Kasumi-1 (cell line): Measurements from ENCODE around the gene GRID1.
"Not testable (repeated sequence)": the region's sequence is repeated elsewhere in the genome, so short reads cannot be mapped to it uniquely, and the experiment has no call there.

ENCODE experiments used
- DNase-seq, 2 experiments: peaks; one replicate each; lab custom pipeline; 2025; lab: John Stamatoyannopoulos, UW

Gene GRID1

DNA sequence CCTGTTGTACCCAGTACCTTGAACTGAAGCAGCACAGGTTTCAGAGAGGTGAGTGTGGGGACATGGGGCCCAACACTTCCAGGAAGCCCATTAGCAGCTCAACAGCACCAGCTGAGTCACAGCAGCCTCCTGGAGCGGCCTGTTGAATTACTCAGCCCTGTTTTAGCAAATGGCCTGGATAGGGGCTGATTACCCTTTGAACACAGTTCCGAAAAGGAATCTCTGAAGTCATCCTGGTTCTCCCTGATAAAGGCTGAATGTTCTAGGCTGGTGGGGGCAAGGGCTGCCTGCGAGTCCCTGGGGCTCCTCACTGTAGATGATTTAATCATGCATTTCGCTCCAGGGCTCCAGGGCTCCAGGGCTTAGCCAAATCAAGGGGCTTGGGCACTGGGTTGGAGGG, 287.5 kb downstream of the GRID1 start:
- DNase-seq: no peak

DNA sequence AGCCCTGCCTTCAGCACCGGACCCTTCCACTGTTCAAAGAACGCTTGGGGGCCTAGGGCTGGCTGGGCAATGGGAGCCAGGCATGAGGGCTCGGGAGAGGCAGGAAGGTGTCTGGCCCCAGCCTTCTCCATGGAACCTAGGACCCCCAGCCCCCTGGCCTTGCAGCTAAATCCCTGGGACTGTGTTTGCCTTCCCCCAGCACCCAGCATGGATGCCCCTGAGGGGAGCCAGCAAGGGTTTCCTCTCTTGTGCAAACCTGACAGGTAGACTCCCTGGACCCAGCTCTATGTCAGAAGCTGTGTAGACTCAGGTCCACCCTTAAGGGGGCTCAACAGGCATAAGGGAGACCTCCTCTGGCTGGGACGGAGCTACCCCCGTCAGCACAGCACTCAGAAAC, 288.0 kb downstream of the GRID1 start:
- no peak for DNase-seq

DNA sequence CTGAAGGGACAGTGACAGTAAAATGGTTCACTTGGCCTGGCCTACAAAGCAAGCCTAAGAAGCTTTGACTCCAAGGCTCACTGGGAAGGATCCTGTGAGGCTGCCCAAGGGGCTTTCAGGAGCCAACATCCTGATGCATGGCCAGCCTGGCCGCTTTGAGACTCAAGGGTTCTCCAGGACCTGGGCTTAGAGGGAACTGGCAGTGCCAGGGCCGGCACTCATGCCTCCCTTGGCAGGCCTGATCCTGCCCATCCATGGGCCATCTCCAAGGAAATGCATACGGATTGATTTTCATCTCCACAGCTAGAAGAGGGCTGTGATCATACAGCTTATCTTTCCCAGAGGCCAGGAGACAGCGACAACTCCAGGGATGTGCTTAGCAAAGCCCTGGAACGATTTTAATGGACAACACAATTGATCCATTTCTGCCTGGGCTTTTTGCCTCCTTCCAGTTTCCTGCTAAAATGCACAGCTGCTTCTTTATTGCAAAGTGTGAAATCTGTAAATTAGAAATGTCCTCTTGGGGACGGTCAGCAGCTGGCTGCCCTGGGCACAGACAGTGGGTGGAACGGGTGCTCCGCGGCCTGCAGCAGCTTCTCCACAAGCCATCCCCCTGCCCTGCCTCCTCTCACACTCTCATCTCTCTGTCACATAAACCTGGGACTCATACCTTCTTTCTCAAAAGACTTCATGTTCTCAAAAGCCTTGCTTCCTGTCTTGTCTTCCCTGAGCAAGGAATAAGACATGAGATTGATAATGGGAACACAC, 288.5 kb downstream of the GRID1 start:
- DNase-seq: no peak

DNA sequence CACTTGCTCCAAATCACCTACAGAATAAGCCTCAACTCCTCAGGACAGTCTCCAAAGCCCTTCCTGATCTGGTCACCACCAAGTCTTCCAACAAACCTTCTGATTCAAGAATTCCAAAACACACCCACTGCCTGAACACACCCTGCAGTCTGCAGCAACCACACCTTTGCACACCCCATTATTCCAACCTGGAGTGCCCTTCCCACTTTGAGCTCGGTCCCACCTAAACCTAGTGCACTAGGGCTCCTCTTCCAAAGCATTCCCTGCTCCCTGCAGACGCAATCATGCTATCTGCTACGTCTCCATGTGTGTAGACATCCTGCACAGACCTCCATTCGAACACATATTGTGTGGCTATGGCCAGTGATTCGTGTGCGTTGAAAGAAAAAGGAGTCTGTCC, 289.3 kb downstream of the GRID1 start:
- DNase-seq: no peak

DNA sequence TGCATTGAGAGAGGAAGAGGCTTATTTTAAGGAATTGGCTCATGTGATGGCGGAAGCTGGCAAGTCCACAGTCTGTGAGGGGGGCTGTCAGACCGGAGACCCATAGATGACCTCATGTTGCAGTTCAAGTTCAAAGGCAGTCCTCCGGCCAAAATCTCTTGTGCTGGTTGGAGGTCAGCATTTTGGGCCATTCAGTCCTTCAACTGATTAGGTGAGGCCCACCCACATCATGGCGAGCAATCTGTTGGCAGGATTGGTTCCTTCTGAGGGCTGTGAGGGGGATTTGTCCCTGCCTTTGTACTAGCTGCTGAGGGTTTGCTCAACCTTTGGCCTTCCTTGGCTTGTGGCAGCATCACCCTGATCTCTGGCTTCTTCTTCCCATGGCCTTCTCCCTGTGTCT, 290.1 kb downstream of the GRID1 start:
- not testable (repeated sequence) for DNase-seq

DNA sequence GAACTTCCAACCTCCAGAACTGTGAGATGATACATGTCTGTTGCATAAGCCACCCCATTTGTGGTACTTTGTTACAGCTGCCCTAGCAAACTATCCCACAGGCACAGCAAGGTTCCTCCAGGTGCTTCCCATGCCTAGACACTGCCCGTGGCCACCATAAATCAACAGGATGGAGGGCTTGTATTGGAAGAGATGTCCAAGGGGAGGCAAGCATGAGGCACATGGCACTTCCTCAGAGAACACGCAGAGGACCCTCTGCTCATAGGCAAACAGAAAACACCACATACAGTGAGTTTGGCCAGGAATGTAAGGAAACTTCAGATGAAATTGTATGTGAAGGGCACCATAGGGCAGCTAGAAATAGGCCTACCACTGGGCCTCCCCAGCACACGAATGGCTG, 291.1 kb downstream of the GRID1 start:
- DNase-seq: no peak

DNA sequence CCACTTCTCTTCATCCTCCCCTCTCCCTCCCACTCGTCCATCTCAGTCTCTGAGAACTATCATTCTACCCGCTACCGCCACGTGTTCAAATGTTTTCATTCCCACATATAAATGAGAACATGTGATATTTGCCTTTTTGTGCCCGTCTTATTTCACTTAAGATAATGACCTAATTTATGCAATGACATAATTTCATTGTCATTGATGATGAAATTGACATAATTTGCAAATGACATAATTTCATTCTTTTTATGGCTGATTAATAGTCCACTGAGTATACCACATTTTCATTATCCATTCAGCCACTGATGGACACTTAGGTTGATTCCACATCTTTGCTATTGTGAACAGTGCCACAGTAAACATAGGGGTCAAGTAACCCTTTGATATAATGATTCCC, 292.3 kb downstream of the GRID1 start:
- no peak for DNase-seq

DNA sequence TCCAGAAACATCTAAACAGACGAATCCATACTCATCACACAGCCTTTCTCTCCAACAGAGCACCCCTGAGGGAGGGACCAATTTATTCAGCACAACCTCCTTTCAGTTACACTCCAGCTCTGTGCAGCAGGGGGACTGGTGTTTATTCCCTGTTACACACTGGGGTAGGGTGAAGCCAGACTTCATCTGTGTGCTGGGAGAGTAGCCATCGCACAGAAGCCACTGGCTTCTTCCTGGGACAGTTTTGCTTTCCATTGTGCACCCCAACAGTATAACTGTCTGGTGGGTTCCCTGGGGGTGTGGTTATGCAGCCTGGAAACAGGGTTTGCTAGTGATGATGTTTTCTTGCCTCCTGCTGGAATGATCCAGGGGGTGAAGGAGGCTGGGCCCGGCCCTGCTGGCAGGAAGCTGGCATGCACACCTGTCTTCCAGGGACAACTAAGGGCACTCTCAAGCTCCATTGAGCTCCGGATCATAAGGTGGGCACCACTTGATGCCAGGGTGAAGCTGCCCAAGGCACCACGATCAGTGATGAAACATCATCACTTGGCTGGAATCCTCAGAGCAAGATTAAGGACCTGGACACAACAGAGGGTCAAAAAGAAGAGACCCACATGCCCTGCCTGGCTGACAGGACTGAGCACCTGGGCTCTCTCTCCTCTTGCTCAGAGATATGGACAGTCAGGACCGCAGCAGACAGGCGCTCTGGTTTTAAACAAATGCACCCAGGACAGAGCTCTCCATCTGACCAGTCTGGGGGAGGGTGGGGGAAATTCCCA, 293.2 kb downstream of the GRID1 start:
- DNase-seq: no peak

DNA sequence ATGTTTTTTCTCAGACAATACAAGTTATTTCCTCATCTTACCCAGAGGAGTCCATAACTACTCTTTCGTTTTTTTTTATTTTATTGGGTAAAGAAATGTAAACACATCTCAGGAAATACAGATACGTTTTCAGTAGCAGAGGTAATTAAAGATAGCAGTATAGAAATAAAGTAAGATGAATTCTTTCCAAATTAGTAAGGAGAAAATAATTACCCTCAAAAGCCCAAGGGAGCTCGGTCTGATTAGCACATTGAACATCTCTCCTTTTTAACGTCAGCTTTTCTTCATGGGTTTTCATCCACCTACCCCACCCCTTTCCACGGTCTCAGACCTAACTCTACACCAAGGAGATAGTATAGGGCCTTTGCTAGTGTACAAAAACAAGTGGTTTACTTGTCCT, 294.2 kb downstream of the GRID1 start:
- no peak for DNase-seq

DNA sequence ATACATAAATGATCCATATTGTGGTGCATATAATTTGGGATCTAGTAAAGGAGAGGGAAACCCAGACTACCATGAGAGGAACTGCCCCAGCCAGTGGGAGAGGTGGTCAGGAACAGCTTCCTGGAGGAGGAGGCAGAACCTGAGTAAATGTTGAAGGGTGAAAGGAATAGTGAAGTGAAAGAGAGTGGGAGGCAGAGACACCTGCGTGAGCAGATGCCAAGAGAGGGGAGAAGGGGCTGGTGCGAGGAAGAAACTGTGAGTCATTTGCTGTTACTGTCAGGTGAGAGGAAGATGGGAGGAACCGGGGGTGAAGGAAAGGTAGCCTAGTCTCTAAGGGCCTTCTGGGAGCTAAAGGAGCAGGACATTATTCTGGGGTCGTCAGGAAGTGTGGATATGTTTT, 294.8 kb downstream of the GRID1 start:
- DNase-seq: no peak

DNA sequence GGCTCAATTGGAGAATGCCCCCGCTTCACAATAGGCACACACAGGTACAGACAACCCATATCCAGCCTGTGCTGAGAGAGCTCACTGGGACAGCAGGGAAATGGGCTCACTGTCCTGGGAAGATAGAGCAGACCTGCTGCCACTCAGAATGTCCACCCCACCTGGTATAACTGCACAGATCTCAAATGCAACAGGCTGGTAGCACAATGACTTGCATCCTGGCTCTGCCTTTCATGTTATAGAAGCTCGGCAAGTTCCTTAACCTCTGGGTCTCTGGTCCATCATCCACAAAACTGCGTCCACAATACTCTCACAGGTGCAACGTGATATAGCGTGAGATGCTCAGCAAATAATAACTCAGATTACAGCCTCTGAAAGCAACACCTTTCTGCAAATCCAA, 295.4 kb downstream of the GRID1 start:
- DNase-seq: no peak

DNA sequence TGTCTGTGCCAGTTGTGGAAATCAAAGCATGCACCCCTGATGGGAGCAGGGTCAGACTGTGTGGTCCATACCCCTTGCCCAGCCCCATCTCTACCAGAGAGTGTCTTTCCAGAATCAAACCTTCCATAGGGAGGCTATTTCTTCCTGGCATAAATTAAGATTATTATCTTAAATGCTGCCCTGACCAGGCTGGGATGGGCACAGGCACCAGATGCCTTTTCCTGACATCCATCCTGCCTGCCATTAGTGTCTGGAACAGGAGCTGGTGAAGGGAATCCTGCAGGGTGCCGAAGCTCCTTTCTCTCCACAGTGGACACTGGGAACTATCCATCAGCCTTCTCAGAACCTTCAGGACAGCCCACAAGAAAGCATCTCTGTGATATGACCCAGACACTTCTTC, 296.3 kb downstream of the GRID1 start:
- no peak for DNase-seq

DNA sequence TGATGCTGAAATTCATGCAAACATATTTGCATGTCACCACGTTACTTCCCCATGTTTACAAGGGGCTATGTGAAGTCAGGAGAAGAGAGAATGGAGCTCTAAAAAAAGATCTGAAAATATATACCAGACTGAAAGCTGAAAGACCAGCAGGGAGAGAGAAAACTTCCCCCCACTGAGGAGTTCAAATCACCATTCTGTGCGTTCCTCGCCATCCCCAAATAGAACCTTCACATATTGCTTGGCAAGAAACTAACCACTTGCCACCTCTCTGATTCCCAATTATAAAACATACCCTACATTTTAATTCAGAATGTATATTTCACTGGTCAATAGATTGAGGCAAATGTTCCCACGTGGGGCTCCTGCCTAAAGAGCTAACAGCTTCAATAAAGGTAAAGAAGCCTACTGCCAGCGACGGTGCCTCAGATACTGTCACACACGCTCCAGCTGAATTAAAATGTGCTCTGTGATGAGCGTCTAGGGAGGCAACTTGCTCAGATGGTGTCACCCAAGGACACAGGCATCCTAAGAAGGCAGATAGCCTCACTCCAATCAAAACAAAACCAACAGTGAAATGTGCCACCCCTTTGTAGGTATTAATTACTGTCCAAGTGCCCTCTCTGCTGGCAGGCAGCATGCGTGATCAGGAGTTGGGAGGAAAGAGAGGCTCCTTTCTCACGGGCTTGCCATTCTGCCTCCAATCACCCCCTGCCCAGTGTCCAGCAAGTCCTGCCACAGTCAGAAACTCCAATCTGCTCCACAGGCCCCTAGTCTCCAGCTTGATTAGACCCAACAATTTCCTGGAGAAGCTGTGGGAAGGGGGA, 298.2 kb downstream of the GRID1 start:
- no peak for DNase-seq

DNA sequence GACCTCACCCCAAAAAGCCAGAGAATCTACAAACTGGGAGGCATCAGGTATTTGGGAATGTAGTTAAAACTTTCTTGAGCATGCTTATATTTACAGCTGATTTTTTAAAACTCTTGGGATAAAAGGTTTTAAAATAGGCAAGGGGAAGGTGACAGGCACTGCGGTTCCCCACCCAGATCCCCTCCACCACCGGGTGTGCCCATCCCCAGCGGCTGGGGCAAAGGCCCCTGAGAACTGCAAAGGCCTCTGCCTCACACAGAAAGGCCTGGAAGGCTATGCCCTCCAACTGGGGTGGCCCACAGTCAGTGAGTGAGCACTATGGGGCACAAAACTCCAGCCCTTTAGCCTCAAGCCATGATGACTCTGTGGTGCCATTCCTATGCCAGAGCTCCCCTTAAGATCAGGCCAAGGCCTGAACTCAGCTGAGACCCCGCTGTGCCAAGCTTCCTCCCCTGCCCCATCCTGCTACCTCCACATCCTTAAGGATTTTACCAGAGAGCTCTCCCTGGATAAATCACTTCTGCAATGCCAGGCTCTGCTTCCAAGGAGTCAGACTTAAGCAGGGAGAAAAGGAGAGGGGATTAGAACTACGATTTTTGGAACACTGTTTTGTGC, 299.1 kb downstream of the GRID1 start:
- no peak for DNase-seq

DNA sequence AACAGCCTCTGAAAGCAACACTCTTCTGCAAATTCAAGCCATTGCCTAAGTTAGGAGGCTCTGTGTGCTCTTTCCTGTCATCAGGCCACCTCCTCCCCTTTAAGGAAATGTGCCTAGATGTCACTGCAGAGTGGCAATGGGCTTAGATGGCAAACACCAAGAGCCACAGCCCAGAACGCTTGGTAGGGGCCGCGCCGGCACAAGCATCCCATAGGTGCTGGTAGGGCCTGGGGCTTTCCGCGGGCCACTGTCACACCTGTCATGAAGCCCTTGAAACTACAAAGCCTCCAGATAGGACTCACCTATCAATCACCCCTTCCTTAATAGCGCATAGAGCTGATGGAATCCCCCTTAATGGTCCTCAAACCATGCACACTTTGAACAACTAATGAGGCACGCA, 299.9 kb downstream of the GRID1 start:
- no peak for DNase-seq

DNA sequence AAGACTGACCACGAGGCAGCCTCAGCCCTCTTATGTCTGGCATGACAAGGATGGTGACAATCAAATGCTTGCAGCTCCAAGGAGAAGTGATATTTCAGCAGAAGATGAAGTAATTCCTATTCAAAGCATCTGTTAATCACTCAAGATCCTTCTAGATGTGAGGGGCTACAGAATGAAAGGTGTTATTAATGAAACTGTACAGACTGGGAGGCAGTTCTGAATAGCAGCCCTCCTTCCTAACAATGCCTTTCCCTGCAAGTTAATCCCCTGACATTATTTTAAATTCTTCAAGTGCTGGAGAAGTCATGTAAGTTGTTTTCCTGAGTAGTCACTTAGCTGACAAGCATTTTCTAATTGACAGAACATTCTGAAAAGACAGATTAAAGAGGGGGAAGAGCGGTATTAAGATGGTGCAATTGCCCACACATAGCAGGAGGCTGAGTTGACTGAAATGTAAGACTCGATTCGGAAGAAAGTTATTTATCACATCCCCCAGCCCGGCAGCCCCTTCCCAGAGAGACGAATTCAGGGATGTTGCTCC, 300.8 kb downstream of the GRID1 start:
- DNase-seq: no peak

DNA sequence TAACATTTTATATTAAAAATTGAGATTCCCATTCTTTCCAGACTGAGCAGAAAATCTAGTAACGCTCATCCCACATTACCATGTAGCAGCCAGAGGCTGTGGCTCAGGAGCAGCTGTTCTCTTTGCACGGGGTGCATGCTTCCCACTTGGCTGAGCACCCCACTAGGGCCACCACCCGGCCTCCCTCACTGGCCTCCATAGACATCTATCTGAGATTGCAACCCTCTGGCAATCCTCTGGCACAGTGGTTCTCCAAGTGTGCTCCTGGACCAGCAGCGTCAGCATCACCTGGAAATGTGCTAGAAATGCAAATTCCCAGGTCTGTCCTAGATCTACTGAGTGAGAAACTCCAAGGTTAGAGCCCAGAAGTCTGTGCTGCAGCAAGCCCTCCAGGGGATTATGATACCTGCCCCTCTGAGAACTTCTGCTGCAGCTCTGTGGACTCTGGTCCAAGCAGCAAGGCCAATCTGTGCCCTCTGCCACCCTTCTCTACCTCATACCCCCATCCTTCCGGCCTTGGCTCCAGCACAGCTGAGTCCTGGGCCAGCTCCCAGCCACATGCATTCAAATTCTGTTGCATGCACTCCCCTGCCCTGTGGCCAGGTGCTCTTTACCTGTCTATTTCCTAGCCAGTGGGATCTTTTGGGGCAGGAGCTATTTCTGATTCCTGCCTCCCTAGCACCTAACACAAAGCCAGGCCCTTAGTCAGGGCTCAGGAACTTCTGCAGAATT, 301.5 kb downstream of the GRID1 start:
- DNase-seq: no peak

DNA sequence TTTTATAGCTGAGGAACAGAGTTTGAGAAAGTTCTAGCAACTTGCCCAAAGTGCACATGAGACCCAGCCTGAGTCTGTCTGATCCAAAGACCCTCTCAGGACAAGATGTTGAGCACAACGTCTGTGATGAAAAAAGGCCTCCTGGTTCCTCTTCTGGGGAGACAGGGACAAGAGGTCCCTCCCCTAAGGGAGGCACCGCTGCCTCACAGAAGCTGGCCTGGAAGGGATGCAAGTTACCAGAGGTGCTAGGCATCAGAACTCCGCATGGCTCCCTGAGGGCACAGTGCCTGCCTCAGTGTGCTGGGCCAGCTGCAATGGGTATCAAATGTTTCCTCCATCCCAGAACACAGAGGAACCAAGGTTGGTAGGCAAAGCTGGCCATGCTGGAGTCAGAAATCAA, 302.4 kb downstream of the GRID1 start:
- DNase-seq: no peak

DNA sequence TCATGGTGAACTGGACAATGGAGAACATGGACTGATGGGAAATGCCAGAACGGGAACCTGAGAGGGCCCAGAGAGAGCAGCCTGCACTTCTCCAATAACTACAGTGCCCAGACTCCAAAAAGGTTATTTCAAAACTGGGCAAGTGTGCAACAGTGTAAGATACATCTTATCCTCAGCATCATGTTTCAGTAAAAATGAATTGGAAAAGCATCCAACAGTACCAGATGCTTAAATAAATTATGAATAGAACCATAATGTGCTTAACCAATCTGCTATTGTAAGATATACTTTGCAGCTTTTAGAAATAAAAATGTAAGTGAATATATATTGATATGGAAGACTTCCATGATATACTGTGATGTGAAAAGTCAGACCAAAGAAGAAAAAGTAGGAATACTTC, 303.3 kb downstream of the GRID1 start:
- DNase-seq: no peak

DNA sequence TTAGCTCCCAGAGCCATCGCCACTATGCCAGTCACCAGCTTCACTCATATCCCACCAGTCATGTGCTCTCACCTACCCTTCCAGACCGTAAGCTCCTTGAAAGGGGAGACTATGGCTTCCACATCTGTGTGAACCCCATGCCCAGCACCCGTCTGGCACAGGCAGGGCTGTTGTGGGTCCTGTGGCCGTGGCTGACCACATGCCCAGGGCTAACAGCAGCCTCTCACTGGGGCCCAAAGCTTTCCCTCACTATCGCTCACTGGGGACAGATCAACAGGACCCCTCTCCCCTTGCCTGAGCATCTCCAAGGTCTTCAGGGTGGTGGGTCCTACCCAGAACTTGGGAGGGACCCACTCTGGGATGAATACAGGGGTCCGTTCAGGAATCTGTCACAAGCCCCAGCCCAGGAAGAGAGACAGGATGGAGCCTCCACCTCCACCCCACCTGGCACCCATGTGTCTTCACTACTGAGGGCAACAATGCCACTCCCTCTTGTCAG, 303.9 kb downstream of the GRID1 start:
- DNase-seq: no peak

DNA sequence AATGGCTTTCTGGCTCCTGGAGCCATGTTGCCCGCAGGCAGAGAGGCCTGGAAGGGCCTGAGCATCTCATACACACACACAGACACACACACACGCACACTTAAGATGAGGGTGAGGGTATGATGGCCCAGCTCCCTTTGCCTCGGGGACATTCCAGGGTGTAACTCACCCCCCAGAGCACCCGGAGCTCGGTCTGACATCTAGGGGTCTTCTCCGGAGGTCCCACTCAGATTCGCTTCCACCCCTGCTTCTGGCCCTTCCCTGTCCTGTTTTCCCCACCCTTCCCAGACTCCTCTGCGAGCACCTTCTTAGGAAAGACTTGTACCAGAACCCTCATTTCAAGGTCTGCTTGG, 304.4 kb downstream of the GRID1 start:
- DNase-seq: no peak
